Erythroblast (primary cell): ENCODE measurements around the gene SESN3.
"Not testable (repeated sequence)": the region's sequence is repeated elsewhere in the genome, so short reads cannot be mapped to it uniquely, and the experiment has no call there.

Experiments used
- DNase-seq, 2 experiments: peaks; one replicate each; lab custom pipeline; 2025; lab: John Stamatoyannopoulos, UW
- GATA1 ChIP-seq: IDR thresholded peaks from 2 replicates; pipeline ENCODE4 v1.6.1; 2011; ENCODE audit warnings: low read depth, mild to moderate bottlenecking, control low read depth, low read length, moderate library complexity
- POLR2A ChIP-seq: IDR thresholded peaks from 2 replicates; pipeline ENCODE4 v1.6.1; 2011; ENCODE audit warnings: mild to moderate bottlenecking, low read length

SESN3 gene

DNA sequence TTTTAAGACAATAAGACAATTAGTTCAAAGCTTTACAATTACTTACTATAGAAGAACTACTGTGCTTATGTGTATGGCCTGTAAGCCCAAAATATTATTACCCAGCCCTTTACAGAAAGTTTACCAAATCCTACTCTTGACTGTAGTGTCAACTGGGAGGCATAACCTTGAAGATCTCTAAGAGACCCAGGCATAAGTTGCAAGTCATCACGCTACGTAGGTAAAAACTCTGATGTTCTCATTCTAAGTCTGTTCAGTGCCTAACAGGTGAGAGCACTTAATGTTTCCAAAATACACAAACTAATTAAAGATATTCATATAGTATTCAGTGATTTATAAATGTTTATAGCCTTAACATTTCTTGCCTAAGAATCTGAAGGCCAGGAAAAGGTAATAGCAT, 12.9 kb downstream of the SESN3 start:
- DNase-seq = no peak
- TF ChIP-seq POLR2A = no peak
- TF ChIP-seq GATA1 = no peak

DNA sequence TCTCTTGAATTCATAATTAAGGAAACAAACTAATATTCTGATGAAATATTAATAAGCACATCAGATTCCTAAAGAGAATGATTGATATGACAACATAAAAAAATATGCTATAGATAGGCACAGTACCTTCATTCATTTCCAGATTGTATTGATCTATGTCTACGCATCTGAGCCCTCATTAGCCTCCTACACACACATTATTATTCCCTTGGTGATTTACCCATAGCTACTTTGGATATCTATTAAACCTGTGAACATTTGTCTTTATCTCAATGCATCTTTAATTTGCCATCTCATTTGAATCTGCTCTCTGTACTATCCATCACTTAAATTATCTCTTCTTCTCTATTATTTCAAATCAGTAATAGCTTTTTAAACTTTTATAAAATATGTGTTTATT, 18.4 kb downstream of the SESN3 start:
- TF ChIP-seq POLR2A (no peak), GATA1 (no peak)

DNA sequence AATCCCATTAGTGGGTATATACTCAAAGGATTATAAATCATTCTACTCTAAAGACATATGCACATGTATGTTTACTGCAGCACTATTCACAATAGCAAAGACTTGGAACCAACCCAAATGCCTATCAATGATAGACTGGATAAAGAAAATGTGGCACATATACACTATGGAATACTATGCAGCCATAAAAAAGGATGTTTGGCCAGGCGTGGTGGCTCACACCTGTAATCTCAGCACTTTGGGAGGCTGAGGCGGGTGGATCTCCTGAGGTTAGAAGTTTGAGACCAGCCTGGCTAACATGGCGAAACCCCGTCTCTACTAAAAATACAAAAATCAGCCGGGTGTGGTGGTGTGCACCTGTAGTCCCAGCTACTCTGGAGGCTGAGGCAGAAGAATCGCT, 21.5 kb downstream of the SESN3 start:
- DNase-seq = not testable (repeated sequence)

More for the DNA sequence above, 18.4 kb downstream of the SESN3 start:
- DNase-seq = no peak

DNA sequence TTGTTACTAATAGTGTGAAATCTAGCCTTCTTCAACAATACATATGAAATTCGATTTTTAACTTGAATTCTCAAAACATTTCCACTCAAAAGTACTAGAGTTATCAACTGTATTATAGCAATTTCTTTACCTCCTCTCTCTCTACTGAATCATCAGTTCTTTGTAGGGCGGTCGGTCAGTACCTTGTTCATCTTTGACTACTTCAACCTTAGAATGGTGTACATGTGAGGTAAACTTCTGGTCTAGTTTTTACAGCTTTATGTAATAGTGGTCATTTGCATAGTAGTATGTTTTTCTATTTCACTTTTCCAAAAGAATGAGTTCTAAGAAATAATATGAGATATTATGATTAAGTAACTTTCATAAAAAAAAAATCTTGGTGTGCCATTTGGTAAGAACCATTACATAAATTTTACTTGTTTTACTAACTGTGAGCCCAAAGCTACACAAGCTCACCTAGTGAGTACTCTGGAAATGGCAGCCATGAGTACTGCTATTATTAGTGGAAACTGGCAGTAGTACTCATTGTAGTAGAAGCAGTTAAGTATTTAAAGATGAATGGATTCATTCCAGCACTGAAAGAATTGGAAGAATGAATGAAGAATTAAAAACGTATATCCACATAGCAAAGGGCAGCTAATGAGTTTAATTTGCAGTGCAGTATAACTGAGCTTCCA, 30.1 kb downstream of the SESN3 start:
- DNase-seq = no peak
- TF ChIP-seq POLR2A = no peak
- TF ChIP-seq GATA1 = no peak

DNA sequence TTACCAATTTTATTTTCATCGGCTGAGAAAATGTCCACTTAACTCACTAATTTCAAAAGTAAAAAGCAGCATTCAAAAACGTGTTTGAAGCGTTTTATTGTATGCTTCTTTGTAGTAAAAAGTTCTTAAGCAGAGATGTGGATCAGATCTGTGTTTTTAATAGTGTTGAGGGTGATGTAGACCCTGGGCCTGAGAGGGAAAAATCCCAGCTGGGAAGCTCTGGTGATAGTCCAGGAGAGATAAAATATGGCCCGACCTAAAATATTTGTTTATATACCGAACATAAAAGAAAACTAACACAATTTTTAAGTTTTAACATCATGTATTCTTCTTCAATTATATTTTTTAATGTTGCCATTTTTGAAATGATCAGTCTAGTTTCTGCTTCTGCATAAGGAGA, 35.2 kb downstream of the SESN3 start:
- no peak for DNase-seq
- TF ChIP-seq GATA1 = no peak
- no peak for TF ChIP-seq POLR2A

DNA sequence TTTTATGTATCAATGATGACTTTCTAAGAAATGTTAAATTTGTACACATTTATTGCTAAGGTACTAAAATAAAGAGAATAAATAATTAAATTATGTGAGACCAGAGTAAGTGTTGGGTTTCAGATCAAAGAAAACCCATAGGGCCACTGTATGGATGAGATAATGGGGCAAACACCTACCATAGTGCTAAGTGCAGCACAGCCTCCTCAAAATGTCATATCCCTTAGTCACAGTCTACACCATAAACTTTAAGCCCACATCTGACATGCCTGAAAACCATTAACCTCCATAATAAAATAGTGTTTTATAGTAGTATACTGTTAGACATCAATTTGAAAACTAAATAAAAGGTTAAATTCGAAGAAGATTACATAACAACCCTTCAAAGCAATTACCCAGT, 37.5 kb downstream of the SESN3 start:
- TF ChIP-seq GATA1 = no peak
- no peak for TF ChIP-seq POLR2A

DNA sequence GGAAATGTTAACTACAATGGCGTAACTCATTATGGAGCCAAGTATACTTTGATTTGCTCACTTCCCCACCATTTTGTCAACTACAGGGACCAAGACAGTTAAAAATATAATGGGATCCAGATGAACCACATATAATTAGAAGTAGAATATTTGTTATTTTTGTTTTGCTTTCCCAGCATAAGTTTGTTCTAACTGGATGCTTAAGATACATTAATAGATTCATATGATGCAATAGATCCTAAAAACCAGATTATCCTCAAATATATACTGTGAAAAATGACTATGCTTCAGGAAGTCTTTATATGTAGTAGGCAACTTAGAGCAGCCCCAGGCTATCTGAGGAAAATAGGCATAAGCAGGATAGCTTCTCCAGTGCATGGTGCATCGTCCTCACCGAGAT, 38.3 kb downstream of the SESN3 start:
- no peak for TF ChIP-seq GATA1
- TF ChIP-seq POLR2A = no peak
- DNase-seq = no peak

More for the DNA sequence above, 37.5 kb downstream of the SESN3 start:
- DNase-seq = peak in 1 of 2 experiments; percentile 6

DNA sequence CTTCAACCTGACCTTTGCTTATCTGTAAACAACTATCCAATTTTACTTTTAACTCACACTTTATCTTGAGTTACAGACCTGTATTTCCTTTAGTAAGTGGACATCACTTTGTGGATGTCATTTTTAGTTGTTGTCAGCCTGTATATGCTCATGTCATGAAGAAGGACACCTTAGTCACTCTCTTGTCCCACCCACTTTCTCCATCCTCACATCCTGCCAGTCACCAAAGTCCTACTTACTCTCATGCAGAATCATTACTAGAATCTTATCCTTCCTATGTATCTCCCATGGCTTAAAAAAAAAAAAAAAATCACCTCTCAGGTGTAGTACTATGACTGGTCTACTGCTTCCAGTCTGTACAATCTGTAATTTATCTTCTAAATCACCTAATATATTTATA, 43.3 kb downstream of the SESN3 start:
- DNase-seq = peak; percentile 56 to 69
- TF ChIP-seq POLR2A (no peak), GATA1 (no peak)

DNA sequence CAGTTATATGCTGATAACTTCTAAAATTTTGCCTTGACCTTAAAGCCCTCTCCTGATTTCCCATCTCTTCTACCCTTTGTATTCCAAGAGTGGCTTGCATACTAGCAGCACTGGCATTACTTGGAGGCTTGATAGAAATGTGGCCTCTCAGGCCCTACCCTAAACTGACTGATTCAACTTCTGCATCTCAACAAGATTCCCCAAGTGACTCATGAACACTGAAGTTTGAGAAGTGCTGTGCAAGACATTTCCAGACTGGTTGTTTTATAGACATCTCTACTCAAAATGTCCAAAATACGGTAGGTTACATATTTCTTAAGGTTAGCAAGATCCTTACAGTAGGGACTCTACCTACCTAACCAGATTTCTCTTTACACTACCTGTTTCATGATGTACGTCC, 48.6 kb downstream of the SESN3 start:
- no peak for DNase-seq
- TF ChIP-seq POLR2A = no peak
- TF ChIP-seq GATA1 = no peak

DNA sequence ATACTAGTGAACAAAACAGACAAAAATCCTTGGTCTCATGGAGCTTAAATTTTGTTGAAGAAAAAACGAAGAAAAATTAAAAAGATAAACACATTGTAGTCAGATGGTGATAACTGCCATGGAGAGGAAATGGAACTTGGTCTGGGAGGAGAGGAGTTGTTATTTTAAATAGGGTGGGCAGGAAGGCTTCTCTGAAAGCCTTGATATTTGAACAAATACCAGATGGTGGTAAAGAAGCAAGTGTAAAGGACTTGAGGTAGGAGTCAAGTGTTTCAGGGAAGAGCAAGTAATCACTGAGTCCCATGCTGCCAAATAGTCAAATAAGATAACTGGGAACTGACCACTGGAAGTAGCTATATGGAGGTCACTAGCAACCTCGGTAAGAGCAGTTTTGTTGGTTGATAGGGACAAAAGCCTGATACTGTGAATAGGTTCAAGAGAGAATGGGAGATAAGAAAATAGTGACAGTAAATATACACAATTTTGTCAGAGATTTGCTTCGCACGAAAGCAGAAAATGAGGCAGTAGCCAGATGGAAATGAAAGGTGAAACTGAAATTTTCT, 55.1 kb downstream of the SESN3 start:
- DNase-seq = peak; percentile 14 to 42
- no peak for TF ChIP-seq GATA1
- no peak for TF ChIP-seq POLR2A

DNA sequence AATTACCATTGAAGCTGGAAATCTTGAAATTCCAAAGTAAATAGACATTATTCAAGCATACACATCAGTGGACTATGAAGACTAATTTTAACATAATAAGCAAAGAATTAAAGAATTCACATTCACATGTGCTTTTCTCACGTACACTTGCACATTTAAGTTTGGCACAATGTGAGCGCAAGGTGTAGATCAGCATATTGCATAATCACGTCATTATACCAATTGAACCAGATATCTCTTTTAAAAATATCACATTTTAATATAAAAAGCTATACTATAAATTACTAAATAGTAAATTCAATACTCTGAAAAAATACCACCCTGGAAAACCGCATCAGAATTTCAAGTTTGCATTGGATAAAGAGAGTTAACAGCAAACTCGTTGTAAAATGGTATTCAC, 60.7 kb downstream of the SESN3 start:
- TF ChIP-seq POLR2A (no peak), GATA1 (no peak)
- DNase-seq = no peak

DNA sequence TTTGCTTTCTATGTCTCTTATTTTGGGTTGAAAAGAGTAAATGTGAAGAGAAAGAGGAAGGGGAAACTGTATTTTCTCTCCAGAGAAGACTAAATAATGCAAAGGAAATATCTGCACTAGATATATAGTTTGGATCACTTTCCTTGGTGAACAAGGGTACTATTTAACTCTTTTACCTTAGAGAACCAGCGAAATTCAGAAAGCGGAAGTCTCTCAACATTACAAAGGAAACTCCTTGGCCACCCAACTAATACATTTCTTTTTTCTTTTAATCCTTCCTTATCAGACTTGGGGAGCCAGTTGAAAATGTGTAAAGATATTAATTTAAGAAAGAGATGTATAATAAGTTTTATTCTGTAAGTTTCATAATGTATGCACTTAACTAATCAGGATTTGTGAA, 64.2 kb downstream of the SESN3 start:
- no peak for TF ChIP-seq POLR2A
- TF ChIP-seq GATA1 = no peak
- no peak for DNase-seq

DNA sequence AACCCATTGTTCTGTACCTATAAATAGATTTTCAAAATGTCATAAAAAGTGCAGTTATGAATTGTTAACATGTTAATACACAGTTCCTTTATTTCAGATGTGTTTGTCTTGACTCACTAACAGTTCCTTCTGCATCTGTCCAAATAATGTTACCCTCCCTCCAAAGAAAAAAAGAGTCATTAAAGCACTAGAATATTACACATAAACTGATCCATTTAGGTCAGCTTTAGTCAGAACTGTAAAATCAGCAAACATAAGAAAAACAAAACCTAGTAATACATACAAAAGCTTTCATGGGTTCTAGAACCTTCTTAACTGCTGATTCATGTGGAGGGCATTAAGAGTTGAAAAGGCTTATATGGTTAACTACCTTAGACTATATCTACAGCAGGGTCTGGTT, 65.4 kb downstream of the SESN3 start:
- DNase-seq = no peak
- TF ChIP-seq GATA1 = no peak

DNA sequence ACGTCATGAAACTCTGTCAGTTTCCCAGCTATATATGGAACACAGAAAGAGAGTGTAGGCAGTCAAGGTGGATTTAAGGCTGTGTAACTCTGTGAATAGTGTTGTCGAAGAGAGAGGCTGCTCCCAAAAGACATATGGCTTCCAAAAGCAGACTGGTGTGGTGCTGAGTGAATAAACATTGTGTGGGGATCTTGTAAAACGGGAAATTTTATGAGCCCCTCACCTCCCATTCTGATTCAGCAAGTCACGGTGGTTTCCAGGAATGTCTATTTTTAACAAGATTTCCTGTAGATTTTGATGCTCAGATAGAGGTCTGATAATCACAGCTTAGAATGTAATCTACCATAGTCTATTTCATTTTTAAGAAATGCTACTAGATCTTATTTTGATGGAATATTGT, 67.9 kb downstream of the SESN3 start:
- no peak for DNase-seq
- no peak for TF ChIP-seq GATA1
- TF ChIP-seq POLR2A = no peak

DNA sequence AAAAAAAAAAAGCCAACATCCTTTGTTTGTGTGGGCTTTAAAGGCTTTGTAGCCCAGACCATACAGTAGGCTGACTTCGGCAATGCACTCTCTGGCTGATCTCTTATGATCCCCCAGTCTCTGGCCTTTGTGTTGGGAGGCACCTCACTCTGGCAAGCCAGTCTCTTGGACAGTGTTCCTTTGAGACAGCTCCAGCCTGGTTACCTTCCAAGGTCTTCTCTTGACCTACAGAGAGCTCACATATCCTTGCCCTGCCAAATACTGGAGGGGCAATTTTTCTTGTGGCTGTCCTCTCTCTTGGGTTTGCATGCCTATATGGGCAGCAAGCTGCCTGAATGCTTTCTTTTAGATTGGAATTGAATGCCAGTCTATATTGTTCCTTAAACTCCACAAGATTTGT, 69.8 kb downstream of the SESN3 start:
- no peak for DNase-seq
- TF ChIP-seq POLR2A = no peak
- no peak for TF ChIP-seq GATA1

DNA sequence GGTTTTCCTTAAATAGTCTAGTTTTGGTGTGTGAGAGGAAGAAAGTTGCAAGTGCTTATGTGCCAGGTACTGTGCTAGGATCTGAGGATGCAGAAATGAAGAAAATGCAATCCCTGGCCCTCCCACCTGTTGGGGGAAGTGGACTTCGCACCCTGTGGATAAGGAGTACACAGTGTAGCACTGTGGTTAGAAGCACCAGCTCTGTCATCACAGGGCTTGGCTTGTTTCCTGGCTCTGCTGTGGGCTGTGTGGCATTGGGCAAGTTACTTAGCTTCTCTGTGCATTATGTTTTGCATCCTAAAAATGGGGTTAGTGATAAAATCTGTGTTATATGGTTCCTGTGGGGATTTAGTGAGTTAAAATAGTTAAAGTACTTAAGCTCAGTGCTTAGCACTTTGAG, 73.2 kb downstream of the SESN3 start:
- peak in 1 of 2 experiments; percentile 5 for DNase-seq
- TF ChIP-seq POLR2A (no peak), GATA1 (no peak)
